Ascending aorta (tissue), 2 donors: ENCODE results near the gene PDE4B. TPM values are rescaled to one million over a fixed set of nuclear protein-coding genes. Genes with fewer than 3 reads are reported as not detected.

Source experiments
- DNase-seq, 2 donors: peaks; one replicate each; pipeline ENCODE4 v3.0.0-alpha.2; 2019; ENCODE audit warnings: low spot score in 2 of 2
- H3K27ac ChIP-seq, 2 donors: fragments of 200-600 bp; sonication (generic); one replicate each; pipeline ENCODE4 v1.5.1; 2016 to 2017; ENCODE audit warnings: mild to moderate bottlenecking in 1 of 2
- H3K27me3 ChIP-seq: fragments of 200-600 bp; sonication (generic); one replicate; pipeline ENCODE4 v1.5.1; 2017
- H3K36me3 ChIP-seq, 2 donors: fragments of 200-600 bp; sonication (generic); one replicate each; pipeline ENCODE4 v1.5.1; 2016
- H3K4me1 ChIP-seq, 2 donors: fragments of 200-600 bp; sonication (generic); one replicate each; pipeline ENCODE4 v1.5.1; 2016 to 2017; ENCODE audit warnings: mild to moderate bottlenecking in 1 of 2
- H3K4me3 ChIP-seq, 2 donors: fragments of 200-600 bp; sonication (generic); one replicate each; pipeline ENCODE4 v1.5.1; 2016 to 2017; ENCODE audit warnings: mild to moderate bottlenecking in 1 of 2
- H3K9me3 ChIP-seq, 2 donors: fragments of 200-600 bp; sonication (generic); one replicate each; pipeline ENCODE4 v1.5.1; 2016
- intact Hi-C: fragments of 100-400 bp; cut with DNase I; formaldehyde crosslinking; loops from one replicate; pipeline ENCODE4 v1.15.1; 2023
- total RNA-seq: library from RNA; depleted of rRNA; stranded (reverse); fragments of >200 nt; gene quantifications from one replicate; pipeline ENCODE4 v1.1.0, GENCODE V29; 2016
- TF ChIP-seq, protein P1 (sequence below), 3 experiments: fragments of 200-600 bp in 2 of 3; fragments of 450-650 bp in 1 of 3; sonication (generic) in 2 of 3; IDR thresholded peaks; one replicate each; pipeline ENCODE4 v1.5.1; 2016 to 2019; ENCODE audit warnings: antibody characterized with exemption in 3 of 3, mild to moderate bottlenecking in 1 of 3, moderate library complexity in 1 of 3

PDE4B gene
- total RNA-seq, 1 donor from 2014 or later: 4.5 TPM

DNA sequence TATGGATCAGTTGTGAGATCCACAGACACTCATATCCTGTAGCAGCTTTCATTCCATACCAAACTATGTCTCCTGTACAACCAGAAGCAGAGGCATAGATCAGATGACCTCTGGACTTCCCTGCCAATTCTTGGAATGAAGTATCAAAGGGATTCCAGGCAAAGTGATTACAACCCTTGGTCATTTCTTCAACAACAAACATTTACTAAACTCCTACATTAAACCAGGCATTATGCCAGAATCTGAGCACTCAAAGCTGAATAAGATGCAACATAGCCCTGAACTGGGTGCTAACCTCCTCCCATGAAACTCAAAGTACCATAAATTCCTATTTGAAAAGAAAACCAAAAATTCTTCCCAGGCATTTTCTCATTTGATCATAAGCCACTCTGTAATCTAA is 620.0 kb downstream of the PDE4B start:
- TF ChIP-seq, protein P1, sequence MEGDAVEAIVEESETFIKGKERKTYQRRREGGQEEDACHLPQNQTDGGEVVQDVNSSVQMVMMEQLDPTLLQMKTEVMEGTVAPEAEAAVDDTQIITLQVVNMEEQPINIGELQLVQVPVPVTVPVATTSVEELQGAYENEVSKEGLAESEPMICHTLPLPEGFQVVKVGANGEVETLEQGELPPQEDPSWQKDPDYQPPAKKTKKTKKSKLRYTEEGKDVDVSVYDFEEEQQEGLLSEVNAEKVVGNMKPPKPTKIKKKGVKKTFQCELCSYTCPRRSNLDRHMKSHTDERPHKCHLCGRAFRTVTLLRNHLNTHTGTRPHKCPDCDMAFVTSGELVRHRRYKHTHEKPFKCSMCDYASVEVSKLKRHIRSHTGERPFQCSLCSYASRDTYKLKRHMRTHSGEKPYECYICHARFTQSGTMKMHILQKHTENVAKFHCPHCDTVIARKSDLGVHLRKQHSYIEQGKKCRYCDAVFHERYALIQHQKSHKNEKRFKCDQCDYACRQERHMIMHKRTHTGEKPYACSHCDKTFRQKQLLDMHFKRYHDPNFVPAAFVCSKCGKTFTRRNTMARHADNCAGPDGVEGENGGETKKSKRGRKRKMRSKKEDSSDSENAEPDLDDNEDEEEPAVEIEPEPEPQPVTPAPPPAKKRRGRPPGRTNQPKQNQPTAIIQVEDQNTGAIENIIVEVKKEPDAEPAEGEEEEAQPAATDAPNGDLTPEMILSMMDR (IDR thresholded peaks at IDR 0.05): no peak
- H3K9me3 ChIP-seq: peaks cover 6 to 12% of the 10 kb centered on the region in 2 donors

DNA sequence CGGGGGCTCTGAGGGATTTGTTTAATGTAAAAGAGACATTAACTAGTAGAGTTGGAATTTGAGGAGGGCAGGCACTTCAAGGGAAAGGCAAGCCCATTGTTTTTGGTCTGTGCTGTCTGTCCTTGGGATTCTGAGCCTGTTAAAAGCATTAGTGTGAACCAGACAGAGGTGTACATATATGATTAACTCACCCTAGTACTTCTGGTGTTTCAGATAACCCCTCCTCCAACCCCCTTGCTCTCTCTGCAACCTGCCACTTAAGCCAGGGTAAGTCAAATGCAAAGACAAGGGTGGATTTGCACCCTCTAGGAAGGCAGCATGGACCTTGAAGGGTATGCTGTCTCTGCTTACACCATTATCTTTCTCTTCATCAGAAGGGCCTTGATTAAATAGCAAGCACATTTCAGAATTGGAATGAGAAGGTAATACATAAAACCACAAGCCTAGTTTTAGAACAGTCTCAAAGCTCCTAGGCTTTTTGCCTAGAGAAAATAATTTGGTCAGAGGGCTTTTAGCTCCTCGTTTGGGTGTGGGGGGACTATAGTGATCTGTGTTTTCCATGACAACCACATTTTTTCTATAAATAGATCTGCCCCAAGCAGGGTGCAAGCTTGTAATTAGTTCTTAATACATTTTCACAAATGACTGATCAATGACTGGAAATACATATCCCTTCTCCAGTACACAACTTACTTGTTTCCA is 620.6 kb downstream of the PDE4B start:
- H3K4me3 ChIP-seq: no peak overlapping the region
- H3K36me3 ChIP-seq: no peaks in the 10 kb centered on the region
- H3K9me3 ChIP-seq: peaks cover 9 to 17% of the 10 kb centered on the region in 2 donors
- no peaks in the 10 kb centered on the region for H3K27me3 ChIP-seq
- H3K27ac ChIP-seq: no peak overlapping the region
- intact Hi-C loops: no loop called here
- DNase-seq: no peak
- no peaks in the 10 kb centered on the region for H3K4me1 ChIP-seq
- TF ChIP-seq, protein P1 (IDR thresholded peaks at IDR 0.05): no peak

More for the DNA sequence above, 620.0 kb downstream of the PDE4B start:
- H3K4me1 ChIP-seq: no peaks in the 10 kb centered on the region
- no peak overlapping the region for H3K4me3 ChIP-seq
- DNase-seq: no peak
- intact Hi-C loops: no loop called here
- H3K27me3 ChIP-seq: no peaks in the 10 kb centered on the region
- H3K27ac ChIP-seq: no peak overlapping the region
- H3K36me3 ChIP-seq: no peaks in the 10 kb centered on the region

DNA sequence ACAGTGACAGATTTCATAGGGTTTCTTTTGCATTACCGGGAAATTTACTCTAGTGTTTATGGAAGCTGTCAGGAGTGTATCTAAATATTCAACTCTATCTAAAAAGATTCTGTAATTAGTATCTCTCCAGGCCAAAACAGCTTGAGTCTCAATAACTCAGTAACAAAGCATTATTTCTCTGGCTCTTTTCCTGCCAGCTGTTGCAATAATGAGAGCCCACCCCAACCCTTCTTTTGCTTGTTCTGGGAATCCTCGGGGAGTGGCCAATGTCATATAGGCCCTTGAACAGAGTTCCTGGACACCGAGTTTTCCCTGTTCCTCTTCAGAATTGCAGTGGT is 621.1 kb downstream of the PDE4B start:
- Histone ChIP-seq H3K27ac (no peak overlapping the region), H3K4me1 (no peaks in the 10 kb centered on the region), H3K36me3 (no peaks in the 10 kb centered on the region), H3K4me3 (no peak overlapping the region), H3K27me3 (no peaks in the 10 kb centered on the region), H3K9me3 (peaks cover 9 to 17% of the 10 kb centered on the region in 2 donors)
- intact Hi-C loops: no loop called here
- TF ChIP-seq, protein P1 (IDR thresholded peaks at IDR 0.05): no peak
- no peak for DNase-seq

DNA sequence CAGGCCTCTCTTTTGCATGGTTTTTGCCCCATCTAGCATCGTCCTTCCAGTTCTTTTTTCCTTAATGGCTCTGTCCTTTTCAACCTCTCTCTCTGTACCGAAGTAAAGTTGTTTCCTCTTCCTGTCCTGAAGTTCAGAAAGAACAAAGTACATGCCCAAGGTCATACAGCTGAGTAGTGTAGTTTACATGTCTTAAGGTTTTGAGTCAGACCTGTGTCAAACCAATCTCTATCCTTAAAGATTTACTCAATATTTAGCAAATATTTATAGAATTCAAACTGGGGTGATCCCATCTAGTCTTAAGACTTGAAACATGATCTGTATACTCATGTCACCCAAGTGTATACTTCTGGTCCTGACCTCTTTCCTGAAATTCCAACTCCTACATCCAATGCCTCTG is 622.6 kb downstream of the PDE4B start:
- TF ChIP-seq, protein P1 (IDR thresholded peaks at IDR 0.05): no peak
- no peak for DNase-seq
- Histone ChIP-seq H3K27me3 (no peaks in the 10 kb centered on the region), H3K27ac (no peak overlapping the region), H3K4me3 (no peak overlapping the region), H3K9me3 (peaks cover 9 to 17% of the 10 kb centered on the region in 2 donors), H3K36me3 (no peaks in the 10 kb centered on the region), H3K4me1 (no peaks in the 10 kb centered on the region)
- intact Hi-C loops: no loop called here

DNA sequence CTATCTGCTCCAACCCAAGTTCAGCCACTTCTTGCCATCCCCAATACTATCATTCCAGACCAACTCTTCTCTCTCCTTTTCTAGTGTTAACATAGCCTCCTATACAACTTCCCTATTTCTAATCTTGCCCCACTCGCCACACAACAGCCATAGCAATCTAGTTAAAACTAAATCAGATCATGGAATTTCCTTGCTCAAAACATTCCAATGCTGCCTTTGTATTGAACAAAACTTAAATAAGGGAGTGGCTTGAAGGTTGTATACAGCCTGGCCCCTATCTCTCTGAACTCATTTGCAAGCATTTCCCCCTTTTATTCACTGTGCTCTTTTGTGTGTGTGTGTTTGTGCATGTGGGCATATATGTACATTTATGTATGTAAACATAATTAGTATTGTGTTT is 623.2 kb downstream of the PDE4B start:
- DNase-seq: no peak
- Histone ChIP-seq H3K4me3 (no peak overlapping the region), H3K9me3 (peaks cover 9 to 17% of the 10 kb centered on the region in 2 donors), H3K27ac (no peak overlapping the region), H3K36me3 (no peaks in the 10 kb centered on the region), H3K27me3 (no peaks in the 10 kb centered on the region), H3K4me1 (no peaks in the 10 kb centered on the region)
- TF ChIP-seq, protein P1 (IDR thresholded peaks at IDR 0.05): no peak
- intact Hi-C loops: no loop called here

DNA sequence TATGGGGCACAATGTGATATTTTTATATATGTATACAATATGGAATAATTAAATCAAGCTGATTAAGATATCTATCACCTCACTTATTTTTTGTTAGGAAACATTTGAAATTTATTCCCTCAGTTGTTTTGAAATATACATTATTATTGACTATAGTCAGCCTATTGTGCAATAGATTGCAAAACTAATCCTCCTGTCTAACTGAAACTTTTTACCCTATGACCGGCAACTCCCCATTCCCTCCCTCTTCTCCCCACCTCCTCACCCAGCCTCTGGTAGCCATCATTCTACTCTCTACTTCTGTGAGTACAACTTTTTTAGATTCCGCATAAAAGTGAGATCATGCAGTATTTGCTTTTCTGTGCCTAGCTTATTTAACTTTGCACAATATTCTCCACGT is 623.6 kb downstream of the PDE4B start:
- no peak for DNase-seq
- H3K27me3 ChIP-seq: no peaks in the 10 kb centered on the region
- intact Hi-C loops: no loop called here
- no peaks in the 10 kb centered on the region for H3K36me3 ChIP-seq
- TF ChIP-seq, protein P1 (IDR thresholded peaks at IDR 0.05): no peak
- no peak overlapping the region for H3K4me3 ChIP-seq
- peaks cover 9 to 17% of the 10 kb centered on the region in 2 donors for H3K9me3 ChIP-seq
- no peak overlapping the region for H3K27ac ChIP-seq
- no peaks in the 10 kb centered on the region for H3K4me1 ChIP-seq
